DMS114 treated with DMSO at 0.1 percent for 48 hours (cell line): ENCODE measurements around the gene NR6A1.

Experiments used
- DNase-seq: peaks from one replicate; lab custom pipeline; 2025; ENCODE audit not compliant: unreplicated experiment; lab: John Stamatoyannopoulos, UW

The NR6A1 gene

DNA sequence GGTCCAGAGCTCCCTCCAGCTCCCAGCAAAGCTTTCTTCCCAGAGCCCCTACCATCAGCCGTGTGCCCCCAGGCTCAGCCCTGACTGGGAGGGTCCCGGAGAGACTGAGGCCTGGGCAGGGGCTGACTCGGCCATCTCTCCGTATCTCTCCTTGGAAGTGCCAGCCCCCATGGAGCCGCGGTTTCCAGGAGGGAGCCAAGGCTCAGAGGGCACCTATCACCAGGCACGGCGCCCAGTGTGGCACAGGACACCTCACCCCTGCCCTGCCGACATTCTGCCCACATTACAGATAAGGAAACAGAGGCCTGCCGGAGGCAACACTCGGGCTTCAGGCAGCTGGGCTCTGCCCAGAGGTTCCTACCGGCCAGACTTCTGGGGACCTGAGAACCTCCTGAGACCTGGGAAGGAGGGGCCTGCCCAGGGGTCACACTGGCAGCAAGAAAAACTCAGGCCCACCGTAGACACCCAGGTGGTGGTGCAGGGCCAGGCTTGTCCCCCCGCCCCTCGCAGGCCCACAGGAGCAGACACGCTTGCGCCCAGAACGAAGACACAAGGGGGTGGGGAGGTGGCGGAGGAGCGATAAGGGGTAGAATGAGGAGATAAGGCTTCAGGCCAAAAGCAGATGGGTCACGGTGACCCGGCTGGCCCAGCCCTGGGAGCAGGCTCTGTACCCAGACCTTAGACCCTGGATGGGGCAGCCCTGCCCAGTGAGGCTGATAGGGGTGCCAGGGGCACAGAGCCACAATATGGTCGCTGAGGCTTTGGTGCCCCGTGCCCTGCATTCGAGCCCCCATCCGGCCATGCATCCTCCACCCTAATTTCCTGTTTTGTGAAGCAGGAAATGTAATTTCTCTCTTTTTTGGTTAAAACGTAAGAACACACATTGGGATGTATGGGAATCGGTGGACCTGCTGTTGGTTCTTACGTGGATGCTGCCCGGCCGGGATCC lies 275.7 kb downstream of the NR6A1 start:
- DNase-seq = no peak

DNA sequence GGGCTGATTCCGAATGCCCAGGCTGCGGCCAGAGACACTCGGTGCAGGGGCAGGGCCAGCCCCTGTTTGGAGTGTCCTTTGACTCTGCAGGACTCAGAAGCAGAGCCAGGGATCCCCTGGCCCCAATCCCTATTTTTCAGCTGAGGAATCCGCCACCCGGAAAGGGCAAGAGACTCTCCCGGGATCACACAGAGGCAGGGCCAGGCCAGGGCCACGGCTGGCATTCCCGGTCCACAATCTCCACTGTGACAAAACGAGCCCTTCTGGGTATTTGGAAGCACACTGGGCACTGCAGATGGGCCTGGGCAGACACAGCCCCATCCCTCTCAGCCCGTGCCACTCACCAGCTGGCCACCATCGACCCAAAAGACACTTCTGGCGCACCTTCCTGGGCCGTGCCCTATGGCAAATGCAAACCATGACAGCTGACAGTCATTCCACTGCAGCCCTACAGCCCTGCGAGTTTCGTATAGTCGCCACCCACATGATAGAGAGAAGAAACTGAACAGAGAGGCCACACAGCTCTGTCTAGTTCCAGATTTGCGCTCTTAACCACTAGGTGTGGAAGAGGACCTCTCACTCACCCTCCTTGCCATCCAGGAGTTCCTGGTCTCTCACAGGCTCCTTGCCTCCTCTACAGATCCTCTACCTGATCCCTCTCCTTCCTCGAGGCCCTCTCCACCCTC lies 277.2 kb downstream of the NR6A1 start:
- DNase-seq = no peak

DNA sequence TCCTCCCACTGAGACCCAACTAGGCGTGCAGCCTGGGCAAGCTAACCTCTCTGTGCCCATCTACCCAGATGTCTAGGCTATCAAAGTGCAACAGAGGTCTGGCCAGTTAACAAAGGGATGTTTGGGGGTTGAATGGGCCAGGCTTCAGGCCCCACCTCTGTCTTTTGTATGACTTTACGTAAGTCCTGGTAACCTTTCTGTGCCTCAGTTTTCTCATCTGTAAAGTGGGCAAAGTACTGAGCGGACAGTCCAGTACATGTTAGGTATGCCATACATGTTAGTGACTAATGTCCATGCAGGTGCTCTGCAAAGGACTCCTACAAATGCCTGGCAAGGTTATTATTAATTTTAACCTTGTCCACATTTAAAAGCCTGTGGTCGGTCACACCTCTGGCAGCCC lies 277.9 kb downstream of the NR6A1 start:
- no peak for DNase-seq

DNA sequence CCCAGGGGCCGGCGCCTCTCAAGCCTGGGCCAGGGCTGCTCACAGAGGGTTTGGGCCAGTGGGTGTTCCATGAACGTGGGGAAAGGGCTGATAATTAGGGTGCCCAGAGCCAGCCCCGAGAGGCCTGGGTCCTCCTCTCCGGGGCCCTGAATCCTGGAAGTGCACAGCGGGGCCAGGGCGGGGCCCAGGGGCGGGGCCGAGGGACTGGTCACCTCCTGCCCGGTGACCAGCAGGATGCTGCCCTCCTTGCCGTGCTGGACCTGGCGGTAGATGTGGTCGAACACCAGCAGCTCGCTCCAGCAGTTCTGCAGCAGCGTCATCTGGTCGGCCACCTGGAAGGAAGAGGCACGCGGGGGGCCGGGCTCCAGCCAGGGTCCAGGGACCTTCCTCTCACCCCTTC lies 278.3 kb downstream of the NR6A1 start:
- DNase-seq = no peak

DNA sequence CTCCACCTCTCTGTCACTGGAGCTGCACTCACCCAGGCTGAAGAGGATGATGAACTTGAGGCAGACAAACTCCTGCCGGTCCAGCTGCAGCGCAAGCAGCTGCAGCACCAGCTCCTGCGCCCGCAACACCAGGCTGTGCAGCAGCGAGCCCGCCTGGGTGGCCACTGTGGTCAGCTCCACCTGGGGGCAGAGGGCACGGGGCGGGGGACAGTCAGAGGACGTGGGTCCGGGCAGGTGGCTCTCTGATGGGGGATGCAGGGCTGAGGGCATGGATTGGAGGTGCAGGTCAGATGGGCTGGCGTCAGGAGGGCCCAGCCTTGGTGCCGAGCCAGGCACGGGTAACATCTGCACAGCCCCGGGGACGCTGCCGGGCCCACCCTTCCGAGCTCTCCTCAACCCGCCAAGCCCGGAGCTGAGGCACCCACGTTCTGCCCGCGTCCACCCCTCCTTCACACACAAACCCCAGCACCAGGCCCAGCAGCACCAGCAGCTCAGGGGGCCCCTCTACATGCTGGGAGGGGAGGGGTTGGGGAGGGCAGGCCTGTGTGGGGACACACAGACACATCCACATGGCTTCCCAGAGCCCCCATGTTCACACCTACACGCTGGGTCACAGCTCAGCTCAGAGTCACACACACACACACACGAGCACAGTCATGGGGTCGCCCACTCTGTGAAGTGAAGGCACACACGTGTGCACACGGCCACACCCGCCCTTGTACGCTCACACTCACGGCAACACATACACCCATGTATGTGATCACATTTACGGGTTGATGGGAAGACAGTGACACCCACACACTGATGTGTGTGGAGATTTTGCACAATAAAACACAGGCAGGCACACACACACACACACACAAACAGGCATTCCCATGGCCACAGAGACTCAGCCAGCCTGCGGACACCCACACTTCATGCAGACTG lies 279.8 kb downstream of the NR6A1 start:
- DNase-seq = no peak

DNA sequence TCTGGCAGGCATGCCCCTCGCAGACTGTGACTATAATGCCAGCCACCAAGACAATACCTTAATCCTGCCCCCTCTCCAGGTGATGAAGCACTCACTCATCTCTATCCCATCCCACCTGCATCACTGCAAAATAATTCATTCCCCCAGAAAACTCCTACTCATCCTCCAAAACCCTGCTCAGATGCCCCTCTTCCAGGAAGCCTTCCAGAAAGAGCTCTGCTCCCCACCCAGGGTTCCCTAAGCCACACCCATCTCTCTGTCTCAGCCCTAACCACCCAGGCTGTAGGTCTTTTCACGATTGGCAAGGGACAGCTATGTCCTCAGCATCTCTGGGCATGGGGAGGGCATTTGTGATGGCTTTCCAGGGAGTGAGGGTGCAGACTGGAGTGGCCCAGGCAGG lies 281.1 kb downstream of the NR6A1 start:
- DNase-seq = no peak

DNA sequence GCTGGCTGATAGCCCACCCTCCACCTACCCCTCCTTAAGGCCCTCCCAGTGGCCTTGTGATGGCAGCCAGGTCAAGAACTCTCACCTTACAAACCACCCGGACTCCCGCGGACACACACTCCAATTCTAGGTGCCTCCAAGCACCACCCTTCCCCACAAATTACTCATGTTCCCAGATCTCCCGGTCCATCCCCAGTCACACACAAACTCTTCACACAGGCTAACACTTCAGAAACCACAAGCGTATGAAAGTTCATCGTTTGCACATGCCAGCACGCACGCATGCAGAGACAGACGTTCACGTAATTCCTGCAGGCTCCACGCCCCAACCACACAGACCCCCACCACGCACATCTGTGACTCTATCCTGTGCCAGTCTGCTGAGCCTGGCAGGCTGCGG lies 281.9 kb downstream of the NR6A1 start:
- DNase-seq = no peak

DNA sequence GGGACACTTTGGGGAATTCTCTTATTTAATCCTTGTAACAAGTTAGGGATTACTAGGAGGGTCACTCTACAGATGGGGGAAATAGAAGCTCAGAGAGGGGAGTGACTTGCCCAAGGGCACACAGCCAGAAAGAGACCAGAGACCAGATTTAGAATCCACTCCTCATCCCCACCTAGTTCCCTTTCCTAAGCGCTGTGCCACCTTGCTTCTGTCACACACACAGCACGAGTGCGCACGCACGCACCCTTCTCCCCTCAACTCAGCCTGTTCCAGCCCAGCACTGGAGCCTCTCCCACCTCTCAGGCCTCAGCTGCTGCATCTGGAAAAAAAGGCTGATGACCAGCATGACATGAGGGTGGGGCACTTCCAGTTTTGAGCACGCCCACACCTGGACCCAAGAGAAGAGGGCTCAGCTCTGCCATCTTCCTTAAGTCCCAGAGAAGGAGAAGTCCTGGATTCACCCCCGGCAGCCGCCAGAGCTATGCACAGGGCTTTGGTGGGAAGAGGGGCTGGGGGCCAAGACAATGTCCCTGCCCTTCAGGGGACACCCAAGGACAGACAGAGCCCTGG lies 282.4 kb downstream of the NR6A1 start:
- no peak for DNase-seq

DNA sequence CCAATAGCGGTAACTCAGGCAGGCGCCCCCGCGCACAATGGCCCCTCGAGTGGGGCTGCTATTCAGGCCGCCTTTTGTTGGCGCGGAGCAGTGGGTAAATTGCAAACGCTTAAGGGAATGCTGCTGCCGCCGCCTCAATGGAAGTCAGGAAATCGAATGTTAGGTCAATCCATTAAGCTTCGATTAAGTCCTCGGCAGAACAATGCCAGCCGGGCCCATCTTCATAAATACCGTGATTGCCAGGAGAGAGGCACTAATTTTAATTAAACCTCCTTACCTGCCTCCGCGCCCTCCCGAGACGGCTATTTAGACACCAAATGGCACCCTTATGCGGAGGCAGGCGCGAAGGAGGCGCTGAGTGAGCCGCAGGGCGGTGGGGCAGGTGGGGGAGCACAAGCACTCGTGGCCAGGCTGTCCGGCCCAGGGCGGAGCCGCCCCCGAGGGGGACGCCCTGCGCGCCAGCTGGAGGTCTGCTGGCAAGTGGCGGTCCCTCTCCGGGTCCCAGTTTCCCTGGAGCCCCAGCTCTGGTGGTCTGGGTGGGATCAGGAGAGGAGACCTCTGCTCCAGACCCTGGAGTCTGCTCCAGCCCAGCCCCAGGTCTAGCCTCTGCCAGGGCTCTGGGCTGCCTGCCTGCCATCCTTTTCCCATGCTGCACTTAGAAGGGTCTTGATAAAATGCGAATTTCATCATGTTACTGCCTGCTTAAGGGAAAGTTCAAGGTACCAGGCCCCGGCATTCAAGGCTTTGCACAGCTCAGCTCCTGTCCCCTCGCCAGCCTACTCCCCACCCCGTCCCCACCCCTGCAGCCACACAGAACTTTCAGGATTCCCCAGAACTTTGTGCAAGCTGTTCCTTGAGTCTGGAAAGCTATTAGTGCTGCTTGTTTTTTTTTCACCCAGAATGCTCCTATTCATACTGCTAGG lies 283.6 kb downstream of the NR6A1 start:
- no peak for DNase-seq

DNA sequence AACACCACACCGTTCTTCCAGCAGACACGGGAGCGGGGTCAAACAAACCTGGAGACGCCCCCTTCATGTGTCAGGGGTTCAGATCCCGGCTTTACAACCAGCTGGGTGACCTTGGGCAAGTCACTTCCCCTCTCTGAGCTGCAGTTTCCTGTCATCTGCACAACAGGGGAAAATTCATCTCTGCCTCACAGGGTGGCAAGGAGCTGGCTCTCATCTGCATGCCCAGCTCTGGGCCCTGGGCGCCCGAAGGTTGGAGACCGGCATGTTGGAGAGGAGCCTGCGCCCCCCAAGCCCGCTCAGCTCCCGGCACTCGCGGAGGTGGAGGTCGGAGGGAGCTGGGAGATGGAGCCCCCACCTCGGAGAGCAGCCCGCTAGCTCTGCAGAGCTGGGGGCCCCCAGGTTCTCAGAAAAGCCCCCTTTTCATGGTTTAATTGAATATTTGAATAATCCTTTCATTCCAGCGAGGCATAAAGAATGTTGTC lies 284.3 kb downstream of the NR6A1 start:
- no peak for DNase-seq

DNA sequence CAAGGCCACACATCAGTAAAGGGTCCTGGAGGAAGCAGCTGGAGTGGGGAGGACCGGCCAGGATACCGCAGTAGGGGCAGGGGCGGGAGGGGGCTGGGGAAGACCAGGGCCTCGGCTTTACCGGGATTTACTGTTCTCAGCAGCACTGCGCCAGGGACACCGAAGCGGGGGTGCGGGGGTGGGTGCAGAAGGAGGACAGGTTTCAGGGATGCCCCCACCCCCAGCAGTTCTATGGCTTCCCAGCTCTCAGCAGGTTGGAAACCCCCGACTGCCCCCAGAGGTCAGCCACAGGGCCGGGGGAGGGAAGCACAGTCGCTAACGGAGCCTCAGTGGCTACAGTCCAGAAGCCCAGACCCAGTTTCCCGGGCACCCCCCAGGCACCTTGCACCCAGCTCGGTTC lies 285.2 kb downstream of the NR6A1 start:
- no peak for DNase-seq

DNA sequence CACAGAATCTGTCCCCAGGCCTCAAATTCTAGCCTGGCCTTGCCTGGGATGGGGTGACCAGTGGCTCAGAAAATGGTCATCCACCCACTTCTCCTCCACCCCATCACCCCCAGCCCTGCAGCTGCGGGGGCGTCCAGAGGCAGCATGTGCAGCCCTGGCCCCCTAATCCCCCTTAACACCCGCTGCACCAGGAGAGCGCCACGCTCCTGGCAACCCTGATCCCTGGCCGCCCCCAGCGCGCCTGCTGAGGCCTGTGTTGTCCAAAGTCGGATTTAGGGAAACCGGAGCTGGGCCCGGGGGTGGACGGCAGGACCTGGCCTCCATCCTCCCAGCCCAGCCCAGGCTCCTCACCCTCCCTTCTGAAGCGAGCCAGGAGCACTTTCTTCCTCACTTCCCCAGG lies 285.9 kb downstream of the NR6A1 start:
- DNase-seq = no peak

DNA sequence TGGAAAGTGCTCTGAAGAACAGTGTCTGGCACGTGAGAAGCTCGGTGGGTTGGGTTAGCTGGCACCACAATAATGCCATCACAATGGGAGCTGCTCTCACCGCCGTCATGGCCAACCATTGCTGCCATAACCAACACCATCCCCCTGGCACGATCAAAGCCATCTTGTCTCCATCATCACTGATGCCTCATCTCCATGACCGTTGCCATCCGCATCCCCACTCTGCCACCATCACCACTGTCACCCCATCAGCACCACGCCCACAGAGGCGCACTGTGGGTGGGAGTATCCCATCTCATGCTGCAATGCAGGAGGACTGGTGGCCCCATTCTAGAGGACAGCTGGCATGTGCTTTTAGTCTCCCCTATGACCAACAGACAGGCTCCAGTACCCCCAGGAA lies 287.6 kb downstream of the NR6A1 start:
- no peak for DNase-seq

DNA sequence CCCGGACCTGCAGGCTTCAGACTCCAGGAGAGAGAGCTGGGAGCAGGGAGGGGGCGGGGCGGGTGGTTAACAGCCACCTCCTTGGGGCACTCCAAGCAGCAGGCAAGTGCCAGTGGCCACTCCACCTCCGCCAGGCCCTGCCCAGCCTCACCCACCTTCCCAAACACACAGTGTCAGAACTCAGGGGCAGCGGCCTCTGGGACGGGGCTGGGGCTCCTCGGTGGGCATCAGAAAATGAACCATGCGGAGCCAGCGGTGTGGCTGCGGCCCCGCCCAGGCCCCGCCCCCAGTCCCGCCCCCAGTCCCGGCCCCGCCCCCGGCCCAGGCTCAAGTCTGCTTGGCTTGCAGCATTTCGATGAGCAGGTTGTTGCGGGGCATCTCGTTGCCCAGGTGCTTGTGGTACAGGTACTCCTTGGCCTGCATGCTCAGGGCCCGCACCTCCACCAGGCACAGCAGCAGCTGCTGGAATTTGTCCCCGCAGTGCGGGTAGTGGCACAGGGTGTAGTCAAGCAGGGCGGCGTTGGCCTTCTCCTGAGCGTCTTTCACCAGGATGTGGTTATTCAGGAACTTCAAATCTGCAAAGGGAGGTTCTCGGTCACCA lies 288.6 kb downstream of the NR6A1 start:
- no peak for DNase-seq

DNA sequence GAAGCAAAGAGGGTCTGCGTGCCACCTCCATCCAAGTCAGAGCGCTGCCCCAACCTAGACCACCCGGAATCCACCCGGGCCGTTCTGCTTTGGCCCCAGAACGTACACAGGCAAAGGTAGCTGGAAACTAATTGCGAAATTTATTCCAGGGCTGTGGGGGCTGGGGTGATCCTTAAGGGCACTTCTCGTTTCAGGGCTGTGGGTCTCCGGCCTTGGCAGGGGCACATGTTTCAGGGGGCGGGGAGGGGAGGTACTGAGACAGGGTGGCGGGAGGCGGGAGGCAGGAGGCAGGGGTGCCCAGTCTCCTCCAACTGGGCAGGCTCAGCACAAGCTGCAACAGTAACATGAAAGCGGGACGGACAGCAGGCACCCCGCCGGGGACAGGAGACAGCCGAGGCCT lies 290.0 kb downstream of the NR6A1 start:
- no peak for DNase-seq

DNA sequence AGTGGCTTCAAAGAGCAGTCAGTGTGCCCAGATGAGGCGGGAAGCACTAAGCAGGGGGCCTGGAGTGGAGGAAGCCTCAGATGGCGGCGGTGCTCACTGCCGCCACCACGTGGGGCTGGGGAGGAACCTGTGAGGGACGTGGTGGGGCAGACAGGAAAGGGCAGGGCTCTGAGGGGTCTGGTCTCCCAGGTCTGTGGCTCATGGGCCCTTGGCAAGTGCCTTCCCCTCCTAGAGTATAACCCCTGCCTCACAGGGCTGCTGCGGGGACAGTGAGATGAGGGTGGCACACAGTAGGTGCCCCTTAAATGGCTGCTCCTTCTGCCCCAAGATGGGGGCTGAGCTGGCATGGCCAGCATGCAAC lies 290.5 kb downstream of the NR6A1 start:
- DNase-seq = peak; percentile 4

DNA sequence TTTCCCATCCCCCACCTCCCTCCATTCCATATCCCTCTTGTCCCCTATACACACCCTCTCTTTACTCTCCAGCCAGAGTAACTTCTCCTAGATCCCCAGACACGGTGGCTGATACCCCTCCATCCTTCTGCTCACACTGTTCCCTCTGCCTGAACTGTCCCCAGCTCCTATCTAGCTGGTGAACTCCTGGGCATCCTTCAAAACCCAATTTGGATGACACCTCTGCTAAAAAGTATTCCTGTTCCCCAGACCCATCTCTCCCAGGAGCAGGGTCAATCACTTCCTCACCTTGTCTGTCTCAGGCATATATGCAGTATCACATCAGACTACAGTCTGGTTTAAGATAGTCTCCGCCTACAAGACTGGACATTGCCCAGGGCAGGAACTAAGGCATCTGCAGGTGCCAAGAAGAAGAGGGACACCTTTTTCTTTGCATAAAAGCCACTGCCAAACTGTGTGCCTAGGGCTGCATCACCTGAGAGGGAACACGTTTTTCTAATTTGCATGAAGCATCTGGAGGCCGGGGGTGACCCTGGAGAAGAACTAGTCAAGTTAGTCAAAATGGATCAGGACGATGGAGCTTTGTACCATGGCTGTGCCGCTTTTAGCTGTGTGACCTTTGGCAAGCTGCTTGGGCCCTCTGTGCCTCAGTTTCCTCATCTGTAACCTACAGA lies 291.0 kb downstream of the NR6A1 start:
- DNase-seq = no peak

DNA sequence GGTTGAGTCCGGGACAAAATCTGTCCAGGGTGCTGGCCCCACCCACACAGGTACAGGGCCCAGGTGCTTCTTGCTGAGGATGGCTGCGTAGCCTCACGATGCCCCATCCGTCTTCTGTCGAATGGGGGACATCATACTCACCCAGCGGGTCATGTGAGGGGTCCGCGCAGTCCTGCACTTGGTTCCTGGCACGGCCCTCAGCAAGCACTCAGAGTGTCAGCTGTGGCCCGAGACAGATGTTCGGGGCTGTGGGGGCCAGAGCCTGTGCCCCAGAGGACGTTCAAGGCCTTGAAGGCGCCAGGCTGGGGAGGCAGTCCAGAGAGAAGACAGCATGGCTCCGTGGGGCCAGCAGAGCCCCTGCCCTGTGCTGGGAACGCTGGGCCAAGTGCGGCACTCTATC lies 291.7 kb downstream of the NR6A1 start:
- DNase-seq = no peak

DNA sequence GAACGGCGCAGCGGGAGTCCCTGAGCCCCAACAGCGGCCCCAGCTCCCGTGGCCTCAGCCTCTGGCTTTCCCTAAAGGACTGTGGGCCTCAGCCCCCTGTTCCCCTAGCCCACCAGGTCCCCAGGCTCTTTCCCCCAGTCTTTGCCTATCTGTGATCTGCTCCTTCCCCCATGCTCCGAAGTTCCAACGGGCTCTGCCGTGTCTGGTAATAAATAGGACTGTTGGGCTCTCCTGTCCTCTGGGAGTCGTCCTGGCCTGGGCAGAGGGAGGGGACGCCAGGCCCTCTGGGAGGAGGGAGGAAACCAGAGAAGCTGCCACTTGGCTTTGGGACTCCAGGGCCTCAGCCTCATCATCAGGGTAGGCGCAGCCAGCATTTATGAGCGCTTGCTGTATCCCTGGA lies 292.8 kb downstream of the NR6A1 start:
- no peak for DNase-seq
